ENCODE results near the gene PLD3. TPM values are rescaled to one million over a fixed set of nuclear protein-coding genes. Genes with fewer than 3 reads are reported as not detected.

Gene PLD3
- total RNA-seq, 6 experiments from 2014 or later, result 84.7 to 197 (median 113) TPM

- WGBS (ENCODE audit: insufficient coverage, low coverage, low lambda C conversion rate, missing lambda C conversion rate), result 86% methylated on average over 9 of the region's 41 CpGs
- H3K4me1 ChIP-seq, result no peaks in the 10 kb centered on the region
- no peak for DNase-seq
- no peak overlapping the region for H3K4me3 ChIP-seq
- intact Hi-C loops (cut with DNase I), result no loop called here
- TF ChIP-seq, protein P1, sequence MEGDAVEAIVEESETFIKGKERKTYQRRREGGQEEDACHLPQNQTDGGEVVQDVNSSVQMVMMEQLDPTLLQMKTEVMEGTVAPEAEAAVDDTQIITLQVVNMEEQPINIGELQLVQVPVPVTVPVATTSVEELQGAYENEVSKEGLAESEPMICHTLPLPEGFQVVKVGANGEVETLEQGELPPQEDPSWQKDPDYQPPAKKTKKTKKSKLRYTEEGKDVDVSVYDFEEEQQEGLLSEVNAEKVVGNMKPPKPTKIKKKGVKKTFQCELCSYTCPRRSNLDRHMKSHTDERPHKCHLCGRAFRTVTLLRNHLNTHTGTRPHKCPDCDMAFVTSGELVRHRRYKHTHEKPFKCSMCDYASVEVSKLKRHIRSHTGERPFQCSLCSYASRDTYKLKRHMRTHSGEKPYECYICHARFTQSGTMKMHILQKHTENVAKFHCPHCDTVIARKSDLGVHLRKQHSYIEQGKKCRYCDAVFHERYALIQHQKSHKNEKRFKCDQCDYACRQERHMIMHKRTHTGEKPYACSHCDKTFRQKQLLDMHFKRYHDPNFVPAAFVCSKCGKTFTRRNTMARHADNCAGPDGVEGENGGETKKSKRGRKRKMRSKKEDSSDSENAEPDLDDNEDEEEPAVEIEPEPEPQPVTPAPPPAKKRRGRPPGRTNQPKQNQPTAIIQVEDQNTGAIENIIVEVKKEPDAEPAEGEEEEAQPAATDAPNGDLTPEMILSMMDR (IDR thresholded peaks at IDR 0.05), result no peak
- TF ChIP-seq POLR2A (IDR thresholded peaks at IDR 0.05), result no peak
- ATAC-seq, result no peak
- no peaks in the 10 kb centered on the region for H3K27me3 ChIP-seq
- no peak overlapping the region for H3K27ac ChIP-seq
- no peaks in the 10 kb centered on the region for H3K9me3 ChIP-seq
- H3K36me3 ChIP-seq, result no peaks in the 10 kb centered on the region
Observed at GRCh38 chr19:40393894-40394815, 45.7 kb downstream of the PLD3 start.

DNA sequence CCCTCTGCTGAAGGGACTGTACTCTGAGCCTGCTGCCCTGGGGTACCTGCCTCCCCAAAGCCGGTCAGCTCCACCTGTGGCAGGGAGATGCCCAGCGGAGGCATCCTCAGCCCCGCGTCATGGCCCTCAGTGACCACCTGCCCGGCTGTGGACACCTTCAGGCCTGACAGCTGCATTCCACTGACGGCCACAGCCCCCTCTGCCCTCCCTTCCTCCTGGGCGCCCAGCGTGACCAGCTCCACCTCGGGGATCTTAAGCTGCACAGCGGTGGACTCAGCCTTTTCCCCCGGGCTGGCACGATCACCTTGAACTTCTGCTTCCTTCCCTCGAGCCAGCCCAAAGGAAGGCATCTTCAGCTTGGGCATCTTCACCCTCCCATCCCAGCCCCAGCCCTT lies 46.3 kb downstream of the PLD3 start:
- ATAC-seq, result no peak
- intact Hi-C loops (cut with DNase I), result no loop called here
- WGBS (ENCODE audit: insufficient coverage, low coverage, low lambda C conversion rate, missing lambda C conversion rate), result no CpG with 5 or more reads among the region's 13 CpGs
- H3K27me3 ChIP-seq, result no peaks in the 10 kb centered on the region
- H3K9me3 ChIP-seq, result no peaks in the 10 kb centered on the region
- no peaks in the 10 kb centered on the region for H3K36me3 ChIP-seq
- no peaks in the 10 kb centered on the region for H3K4me1 ChIP-seq
- H3K27ac ChIP-seq, result no peak overlapping the region
- no peak for DNase-seq
- TF ChIP-seq POLR2A (IDR thresholded peaks at IDR 0.05), result no peak
- TF ChIP-seq, protein P1 (IDR thresholded peaks at IDR 0.05), result no peak
- H3K4me3 ChIP-seq, result no peak overlapping the region

- Histone ChIP-seq H3K27ac (no peak overlapping the region), H3K36me3 (no peaks in the 10 kb centered on the region), H3K27me3 (no peaks in the 10 kb centered on the region), H3K4me3 (no peak overlapping the region), H3K4me1 (no peaks in the 10 kb centered on the region), H3K9me3 (no peaks in the 10 kb centered on the region)
- TF ChIP-seq POLR2A (IDR thresholded peaks at IDR 0.05), result no peak
- TF ChIP-seq, protein P1 (IDR thresholded peaks at IDR 0.05), result no peak
- intact Hi-C loops (cut with DNase I), result no loop called here
- ATAC-seq (no peak), DNase-seq (no peak)
- 86% methylated on average over 9 of the region's 14 CpGs for WGBS (ENCODE audit: insufficient coverage, low coverage, low lambda C conversion rate, missing lambda C conversion rate)
Observed at GRCh38 chr19:40395956-40396355, 47.5 kb downstream of the PLD3 start.

- no peak overlapping the region for H3K27ac ChIP-seq
- intact Hi-C loops (cut with DNase I), result no loop called here
- no peaks in the 10 kb centered on the region for H3K27me3 ChIP-seq
- TF ChIP-seq POLR2A (IDR thresholded peaks at IDR 0.05), result no peak
- TF ChIP-seq, protein P1 (IDR thresholded peaks at IDR 0.05), result no peak
- ATAC-seq (no peak), DNase-seq (no peak)
- no peaks in the 10 kb centered on the region for H3K4me1 ChIP-seq
- no peaks in the 10 kb centered on the region for H3K36me3 ChIP-seq
- WGBS (ENCODE audit: insufficient coverage, low coverage, low lambda C conversion rate, missing lambda C conversion rate), result 83% methylated on average over 5 of the region's 20 CpGs
- no peaks in the 10 kb centered on the region for H3K9me3 ChIP-seq
- H3K4me3 ChIP-seq, result no peak overlapping the region
Observed at GRCh38 chr19:40396886-40397567, 48.5 kb downstream of the PLD3 start.

Data from right lobe of liver (tissue), 6 donors.